Measurements from ENCODE around the gene RNF43.

The RNF43 gene

GRCh38 chr17:58380207-58381123 is 36.9 kb downstream of the RNF43 start:
- no peak for DNase-seq

- no peak for DNase-seq
Observed at GRCh38 chr17:58379511-58379824, 37.9 kb downstream of the RNF43 start.

- DNase-seq: no peak
Observed at GRCh38 chr17:58378733-58379510, 38.4 kb downstream of the RNF43 start.

DNA sequence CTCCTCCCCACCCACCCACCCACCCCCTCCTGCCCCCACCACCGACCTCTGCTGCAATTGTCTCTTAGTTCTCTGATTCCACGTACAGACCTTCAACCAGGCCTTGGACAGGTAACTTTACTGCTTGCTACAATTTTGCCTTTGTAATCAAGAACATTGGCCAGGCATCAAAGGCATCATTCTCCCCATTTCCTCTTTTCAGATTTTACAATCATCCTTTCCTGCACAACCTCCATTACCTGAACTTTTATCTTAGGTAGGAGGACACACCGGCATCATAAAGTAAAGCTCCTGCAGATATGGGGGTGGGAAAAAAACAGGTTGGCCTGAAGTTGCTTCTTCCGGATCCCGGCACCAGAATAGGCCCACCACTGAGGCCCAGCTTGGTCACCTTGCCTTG is 39.7 kb downstream of the RNF43 start:
- DNase-seq: no peak

DNA sequence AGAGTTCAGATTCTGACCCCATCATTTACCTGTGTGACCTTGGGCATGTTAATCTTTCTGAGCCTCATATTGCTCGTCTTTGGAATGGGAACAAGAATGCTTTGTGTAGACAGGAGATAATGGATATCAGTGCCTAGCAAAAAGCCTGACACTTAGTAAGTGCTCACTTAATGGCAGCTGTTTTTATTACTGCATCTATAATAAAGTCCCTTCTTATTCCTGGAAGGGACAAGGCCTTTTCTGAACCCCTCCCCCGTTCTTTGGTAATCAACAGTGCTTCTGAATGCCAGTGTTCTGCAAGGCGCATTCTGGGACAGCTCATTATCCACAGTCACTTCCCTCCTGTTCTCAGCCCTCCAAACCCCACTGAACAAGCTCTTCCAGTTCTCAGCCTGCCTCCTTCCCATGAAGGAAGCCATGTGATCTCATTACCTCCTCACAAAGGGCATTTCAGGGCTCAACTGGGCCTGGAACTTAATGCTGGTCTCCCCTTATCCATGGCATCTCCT is 40.2 kb downstream of the RNF43 start:
- DNase-seq: no peak

DNA sequence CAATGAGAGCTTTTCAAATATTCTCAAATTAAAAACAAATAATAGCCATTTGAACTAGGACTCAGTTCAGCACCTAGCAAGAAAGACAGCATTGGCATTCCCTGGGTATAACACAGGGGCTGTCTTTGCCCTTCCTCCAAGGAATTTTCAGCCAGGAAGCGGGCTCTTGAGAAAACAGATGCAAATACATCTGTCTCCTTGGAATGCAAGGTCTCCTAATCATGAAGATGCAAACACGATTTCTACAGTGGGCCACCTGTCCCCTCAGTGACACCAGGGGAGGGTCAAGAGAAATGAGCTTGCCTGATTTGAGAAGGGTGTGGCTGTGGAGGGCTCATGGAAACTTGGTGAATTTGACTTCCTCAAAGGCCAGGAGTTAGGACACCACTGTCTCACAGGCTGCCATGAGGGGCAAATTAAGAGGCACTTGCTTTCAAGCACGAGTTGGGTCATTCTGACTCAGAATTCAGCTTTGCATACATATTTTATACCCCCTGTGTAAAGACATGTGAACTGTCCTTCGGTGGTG is 40.8 kb downstream of the RNF43 start:
- no peak for DNase-seq

DNA sequence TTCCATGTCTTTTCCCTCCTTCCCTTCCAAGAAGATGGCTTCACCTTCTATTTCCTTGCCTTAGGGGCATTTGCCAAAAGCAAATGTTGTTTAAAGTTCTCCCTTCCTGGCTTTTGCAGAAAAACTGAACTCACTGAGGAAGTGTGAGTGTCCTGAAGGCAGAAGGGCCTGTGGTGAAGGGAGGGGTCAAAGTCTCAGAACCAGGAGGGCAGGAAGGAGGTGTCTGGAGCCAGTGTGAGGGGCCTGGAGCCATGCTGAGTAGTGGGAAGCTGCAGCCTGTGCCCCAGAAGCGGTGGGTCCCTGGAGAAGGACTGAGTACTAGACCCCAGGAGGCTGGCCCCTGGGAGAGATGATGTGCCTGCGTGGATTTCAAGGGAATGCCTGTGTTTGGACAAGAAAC is 41.5 kb downstream of the RNF43 start:
- DNase-seq: no peak

DNA sequence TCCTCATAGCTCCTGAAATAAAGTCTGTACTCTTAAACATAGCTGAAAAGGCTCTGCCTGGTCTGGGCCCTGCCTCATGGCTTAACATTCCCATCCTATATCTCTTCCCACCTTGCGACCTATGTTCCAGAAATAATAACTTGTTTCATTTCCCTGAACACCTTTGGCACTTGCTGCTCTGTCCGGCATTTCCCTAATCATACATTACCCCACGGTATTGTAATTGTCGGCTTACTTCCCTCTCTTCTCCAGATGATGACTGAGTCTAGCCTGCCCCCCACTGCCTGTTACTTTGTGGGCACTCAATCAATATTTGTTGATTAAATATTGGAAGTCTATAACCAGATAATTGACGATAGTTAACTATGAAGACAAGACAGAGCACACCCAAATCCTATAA is 42.1 kb downstream of the RNF43 start:
- no peak for DNase-seq

DNA sequence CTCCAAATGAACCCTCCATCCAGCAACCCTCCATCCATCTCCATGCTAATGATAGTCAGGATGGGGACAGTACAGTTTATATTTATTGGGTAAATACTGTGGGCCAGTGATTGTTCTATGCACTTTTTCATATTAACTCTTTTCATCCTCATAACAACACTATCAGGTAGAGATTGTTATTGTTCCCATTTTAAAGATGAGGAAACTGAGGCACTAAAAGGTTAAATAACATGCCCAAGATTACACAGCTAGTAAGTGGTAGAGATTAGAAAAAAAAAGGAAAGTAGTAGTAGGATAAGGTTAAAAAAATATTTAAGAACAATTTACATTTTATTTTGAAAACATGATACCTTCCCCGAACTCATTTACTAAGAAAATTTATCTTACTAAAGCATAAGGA is 43.4 kb downstream of the RNF43 start:
- DNase-seq: no peak

DNA sequence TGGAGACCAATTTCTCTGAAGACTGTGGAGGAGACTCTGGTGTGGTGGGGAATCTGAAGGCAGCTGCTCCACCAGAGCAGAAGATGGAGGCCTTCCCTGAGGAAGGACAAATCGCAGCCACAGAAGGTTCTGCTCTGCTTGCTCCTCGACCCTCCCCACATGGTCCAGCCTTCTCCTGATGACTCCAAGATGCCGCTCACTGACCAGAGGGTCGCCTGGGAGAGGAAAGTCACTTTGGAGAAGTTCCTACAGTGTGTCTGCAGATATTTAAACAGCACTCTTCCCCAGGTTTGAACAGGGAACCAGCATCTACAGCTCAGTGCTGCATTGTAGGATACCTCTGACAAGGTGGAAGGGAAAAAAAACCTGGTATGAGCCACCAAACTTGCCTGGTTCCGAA is 44.3 kb downstream of the RNF43 start:
- DNase-seq: no peak

GRCh38 chr17:58371300-58371950 is 45.9 kb downstream of the RNF43 start:
- no peak for DNase-seq

DNA sequence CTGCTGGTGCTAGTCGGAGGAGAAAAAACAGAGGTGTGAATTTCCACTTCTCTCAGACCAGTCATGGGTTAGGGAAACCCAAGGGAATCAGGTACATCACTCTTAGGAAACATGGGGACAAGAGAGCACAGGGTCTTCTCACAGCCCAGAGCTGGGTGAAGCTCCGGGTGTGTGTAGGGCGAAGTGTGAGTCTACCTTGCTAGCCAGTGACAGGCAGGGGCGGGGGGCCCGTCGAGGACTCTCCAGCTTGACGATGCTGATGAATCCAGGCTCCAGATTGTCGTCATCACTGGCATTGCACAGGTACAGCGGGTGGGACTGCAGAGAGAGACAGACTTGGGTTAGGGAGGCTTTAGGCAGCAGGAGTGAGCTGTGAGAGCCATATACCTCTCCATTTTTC is 46.6 kb downstream of the RNF43 start:
- DNase-seq: no peak

GRCh38 chr17:58370309-58370708 is 47.0 kb downstream of the RNF43 start:
- no peak for DNase-seq

DNA sequence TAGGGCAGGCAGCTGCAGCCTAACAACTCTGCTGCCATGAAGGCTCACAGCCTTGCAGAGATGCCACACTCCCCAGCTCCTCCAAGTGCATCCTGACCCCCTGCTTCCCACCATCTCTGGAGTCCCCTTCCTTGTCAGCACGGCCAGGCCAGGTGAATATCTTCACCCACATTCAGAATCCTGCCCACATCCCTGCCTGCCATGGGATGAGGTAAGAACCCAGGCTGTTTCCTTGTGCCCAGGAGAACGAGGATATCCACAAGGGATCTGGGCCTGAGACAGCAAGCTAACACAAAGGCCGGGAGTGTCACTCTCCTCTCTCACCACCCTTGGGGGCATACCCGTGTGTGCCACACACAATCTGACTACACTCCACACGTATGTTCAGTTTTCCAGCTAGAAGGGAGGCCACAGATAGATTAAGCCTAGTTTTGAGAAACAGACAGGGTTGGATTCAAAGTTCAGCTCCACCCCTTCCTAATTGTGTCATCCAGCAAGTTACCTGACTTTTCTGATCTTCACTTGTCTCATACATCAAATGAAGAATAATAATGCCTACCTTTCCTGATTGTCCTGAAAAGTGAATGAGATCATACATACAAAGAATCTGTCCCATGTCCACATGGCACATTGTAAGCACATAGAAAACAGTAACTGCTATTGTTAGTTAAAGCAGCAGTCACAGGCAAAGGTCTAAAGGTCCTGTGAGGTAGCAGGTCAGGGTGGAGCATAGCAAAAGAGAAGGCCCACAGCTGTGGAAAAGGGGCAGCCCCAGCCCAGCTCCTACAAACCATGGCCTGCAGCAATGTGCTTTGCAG is 47.9 kb downstream of the RNF43 start:
- no peak for DNase-seq

- no peak for DNase-seq
Observed at GRCh38 chr17:58368860-58369213, 48.5 kb downstream of the RNF43 start.

Data from NCI-H2227 treated with DMSO at 0.1 percent for 48 hours (cell line).